HAP-1 (cell line): ENCODE measurements around the gene TM9SF4.
A peak's percentile ranks its signal among the peaks of the same experiment; 100 is the strongest.

Experiments
- DNase-seq, 2 experiments: peaks; one replicate each; pipeline ENCODE4 v3.0.0-alpha.2; 2016 to 2020; ENCODE audit warnings: low spot score in 2 of 2
- H3K27me3 ChIP-seq: fragments of 250-450 bp; sonication (Bioruptor Pico); 2 replicates; pipeline ENCODE4 v1.5.1; 2020; ENCODE audit warnings: low read depth, mild to moderate bottlenecking, moderate library complexity
- H3K36me3 ChIP-seq: fragments of 250-450 bp; sonication (Bioruptor Pico); replicated peaks from 2 replicates; pipeline ENCODE4 v1.5.1; 2020; ENCODE audit warnings: mild to moderate bottlenecking
- H3K4me1 ChIP-seq: fragments of 250-450 bp; sonication (Bioruptor Pico); 2 replicates; pipeline ENCODE4 v1.5.1; 2020; ENCODE audit warnings: mild to moderate bottlenecking
- H3K4me3 ChIP-seq: fragments of 250-450 bp; sonication (Bioruptor Pico); 2 replicates; pipeline ENCODE4 v1.5.1; 2020; ENCODE audit warnings: mild to moderate bottlenecking, moderate library complexity
- H3K9me3 ChIP-seq: fragments of 250-450 bp; sonication (Bioruptor Pico); 2 replicates; pipeline ENCODE4 v1.5.1; 2020; ENCODE audit warnings: mild to moderate bottlenecking, moderate library complexity
- in situ Hi-C: fragments of 300-500 bp; cut with MboI; formaldehyde crosslinking; loops from 3 replicates; pipeline ENCODE4 v1.14.3; 2020; ENCODE audit warnings: low sequenced_read_pairs, inconsistent platforms, mixed read lengths

Gene TM9SF4

DNA sequence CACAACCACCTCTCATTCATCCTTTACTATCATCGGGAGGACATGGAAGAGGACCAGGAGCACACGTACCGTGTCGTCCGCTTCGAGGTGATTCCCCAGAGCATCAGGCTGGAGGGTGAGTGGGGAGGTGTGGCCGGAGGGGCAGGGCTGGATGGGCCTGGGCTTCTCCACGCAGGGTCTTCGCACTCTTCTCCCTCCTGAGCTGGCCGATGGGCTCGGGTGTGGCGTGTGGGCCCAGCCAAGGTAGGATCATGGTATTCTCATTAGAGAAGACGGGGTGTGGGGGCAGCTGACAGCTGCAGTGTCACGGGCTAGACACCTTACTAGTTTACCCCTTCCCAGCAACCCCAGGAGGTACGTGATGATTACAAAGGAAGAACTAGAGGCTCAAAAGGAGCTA, 33.5 kb downstream of the TM9SF4 start:
- peaks cover 78% of the 10 kb centered on the region for H3K36me3 ChIP-seq

DNA sequence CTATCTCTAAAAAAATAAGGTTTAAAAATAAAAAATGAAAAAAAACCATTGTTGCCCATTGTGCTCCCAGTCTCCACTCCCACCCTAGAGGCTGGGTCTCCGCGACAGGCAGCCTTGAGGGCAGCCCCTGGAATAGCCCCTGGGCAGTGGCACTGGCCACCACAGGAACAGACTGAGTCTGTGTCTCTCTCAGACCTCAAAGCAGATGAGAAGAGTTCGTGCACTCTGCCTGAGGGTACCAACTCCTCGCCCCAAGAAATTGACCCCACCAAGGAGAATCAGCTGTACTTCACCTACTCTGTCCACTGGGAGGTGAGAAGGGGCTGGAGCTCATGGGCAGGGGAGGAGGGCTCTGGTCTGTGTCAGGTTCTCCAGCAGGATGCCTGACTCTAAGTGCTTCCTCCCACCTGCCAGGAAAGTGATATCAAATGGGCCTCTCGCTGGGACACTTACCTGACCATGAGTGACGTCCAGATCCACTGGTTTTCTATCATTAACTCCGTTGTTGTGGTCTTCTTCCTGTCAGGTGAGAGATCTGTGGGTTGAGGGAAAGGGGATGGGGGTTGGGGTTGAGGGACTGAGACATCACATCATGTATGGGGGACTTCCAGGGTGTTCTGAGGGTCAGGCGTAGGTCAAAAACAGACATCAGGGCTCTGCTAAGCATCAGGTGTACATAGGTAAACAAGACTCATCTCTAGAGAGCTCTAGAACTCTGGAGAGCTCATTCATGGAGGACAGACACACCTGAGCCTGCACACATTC, 35.6 kb downstream of the TM9SF4 start:
- H3K9me3 ChIP-seq: no peaks in the 10 kb centered on the region
- in situ Hi-C loops: no loop called here
- H3K4me3 ChIP-seq: no peak overlapping the region

More for the DNA sequence above, 33.5 kb downstream of the TM9SF4 start:
- Histone ChIP-seq H3K4me3 (no peak overlapping the region), H3K9me3 (no peaks in the 10 kb centered on the region), H3K27me3 (no peaks in the 10 kb centered on the region), H3K4me1 (no peaks in the 10 kb centered on the region)
- DNase-seq: no peak
- in situ Hi-C loops: no loop called here

DNA sequence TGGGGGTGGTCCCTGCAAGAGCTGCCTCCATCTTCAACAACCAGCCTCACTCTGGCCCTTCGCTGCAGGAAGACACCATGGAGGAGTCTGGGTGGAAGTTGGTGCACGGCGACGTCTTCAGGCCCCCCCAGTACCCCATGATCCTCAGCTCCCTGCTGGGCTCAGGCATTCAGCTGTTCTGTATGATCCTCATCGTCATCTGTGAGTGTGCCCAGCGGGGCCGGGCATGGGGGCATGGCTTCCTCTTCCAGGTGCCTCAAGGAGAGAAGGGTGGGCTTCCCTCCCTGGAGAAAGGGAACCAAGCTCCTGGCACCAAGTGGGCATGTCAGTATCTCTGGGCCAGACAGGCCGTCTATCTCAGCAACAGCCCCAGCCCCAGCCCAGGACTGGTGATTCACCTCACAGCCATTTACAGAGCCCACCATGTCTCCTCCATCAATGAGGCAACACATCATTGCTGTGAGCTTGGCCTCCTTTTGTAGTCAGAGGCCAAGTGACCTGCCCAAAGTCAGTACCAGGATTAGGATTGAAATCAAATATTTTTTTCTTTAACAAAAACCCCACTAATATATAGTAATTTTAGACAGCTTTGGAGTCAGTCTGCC, 40.2 kb downstream of the TM9SF4 start:
- Histone ChIP-seq H3K4me1 (no peaks in the 10 kb centered on the region), H3K27me3 (no peaks in the 10 kb centered on the region), H3K4me3 (no peak overlapping the region), H3K9me3 (no peaks in the 10 kb centered on the region), H3K36me3 (peaks cover 74% of the 10 kb centered on the region)
- DNase-seq: no peak
- in situ Hi-C loops: no loop called here

More for the DNA sequence above, 35.6 kb downstream of the TM9SF4 start:
- no peaks in the 10 kb centered on the region for H3K27me3 ChIP-seq
- no peaks in the 10 kb centered on the region for H3K4me1 ChIP-seq
- DNase-seq: no peak
- H3K36me3 ChIP-seq: peaks cover 76% of the 10 kb centered on the region

DNA sequence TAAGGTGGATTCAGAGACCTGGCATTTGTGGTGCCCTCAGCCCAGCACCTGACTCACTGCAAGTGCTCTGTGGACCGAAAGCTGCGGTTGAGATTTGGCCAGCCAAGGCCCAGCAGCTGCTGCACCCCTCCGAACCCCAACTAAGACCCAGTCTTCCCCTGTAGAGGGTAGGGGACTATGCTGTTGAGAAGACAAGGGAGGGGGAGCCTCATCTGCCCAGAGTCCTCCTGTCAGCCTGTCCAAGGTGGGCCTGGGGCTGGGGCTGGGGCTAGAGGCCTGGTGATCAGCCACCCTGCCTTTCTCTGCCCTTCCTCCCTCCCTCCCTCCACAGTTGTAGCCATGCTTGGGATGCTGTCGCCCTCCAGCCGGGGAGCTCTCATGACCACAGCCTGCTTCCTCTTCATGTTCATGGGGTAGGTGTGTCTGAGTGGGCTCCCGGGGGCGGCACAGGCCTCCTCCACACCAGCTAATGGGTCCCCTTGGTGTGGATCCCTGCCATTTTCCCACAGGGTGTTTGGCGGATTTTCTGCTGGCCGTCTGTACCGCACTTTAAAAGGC, 40.9 kb downstream of the TM9SF4 start:
- Histone ChIP-seq H3K27me3 (no peaks in the 10 kb centered on the region), H3K4me1 (no peaks in the 10 kb centered on the region), H3K9me3 (no peaks in the 10 kb centered on the region), H3K4me3 (no peak overlapping the region), H3K36me3 (peaks cover 70% of the 10 kb centered on the region)
- DNase-seq: no peak
- in situ Hi-C loops: no loop called here

DNA sequence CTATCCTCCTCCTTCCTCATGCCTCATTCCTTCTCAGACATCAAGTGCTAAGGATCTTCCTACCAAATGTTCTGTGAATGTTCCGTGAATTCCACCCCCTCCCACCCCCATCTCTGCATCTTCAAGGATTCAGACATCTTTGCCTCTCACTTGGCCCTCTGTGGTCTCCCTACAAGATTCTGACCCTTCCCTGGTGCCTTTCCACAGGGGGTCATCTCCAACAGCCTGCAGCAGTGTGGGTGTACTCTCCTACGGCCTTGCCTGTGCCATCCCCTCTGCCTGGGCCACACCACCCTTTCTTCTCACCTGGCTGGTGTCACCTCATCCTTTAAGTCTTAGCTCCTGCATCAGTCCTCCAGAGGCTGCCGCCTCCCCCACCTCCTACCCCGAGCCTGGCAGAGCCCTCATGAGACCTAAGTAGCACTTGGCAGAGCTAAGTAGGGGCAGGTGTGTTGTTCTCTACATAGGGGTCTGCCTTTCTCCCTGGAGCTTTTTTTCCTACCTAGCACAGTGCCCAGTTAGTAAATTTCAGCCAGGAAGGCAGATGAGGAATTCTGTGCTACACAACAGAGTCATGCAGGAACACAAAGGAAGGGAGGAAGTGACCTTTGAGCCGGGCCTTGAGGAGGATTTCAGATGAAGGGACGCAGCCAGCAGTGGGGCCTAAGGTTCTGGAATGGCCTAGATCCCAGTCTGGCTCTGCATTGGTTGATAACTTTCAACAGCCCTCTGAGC, 43.1 kb downstream of the TM9SF4 start:
- Histone ChIP-seq H3K27me3 (no peaks in the 10 kb centered on the region), H3K4me3 (no peak overlapping the region), H3K9me3 (no peaks in the 10 kb centered on the region), H3K36me3 (peaks cover 70% of the 10 kb centered on the region), H3K4me1 (no peaks in the 10 kb centered on the region)
- in situ Hi-C loops: no loop called here
- DNase-seq: no peak

DNA sequence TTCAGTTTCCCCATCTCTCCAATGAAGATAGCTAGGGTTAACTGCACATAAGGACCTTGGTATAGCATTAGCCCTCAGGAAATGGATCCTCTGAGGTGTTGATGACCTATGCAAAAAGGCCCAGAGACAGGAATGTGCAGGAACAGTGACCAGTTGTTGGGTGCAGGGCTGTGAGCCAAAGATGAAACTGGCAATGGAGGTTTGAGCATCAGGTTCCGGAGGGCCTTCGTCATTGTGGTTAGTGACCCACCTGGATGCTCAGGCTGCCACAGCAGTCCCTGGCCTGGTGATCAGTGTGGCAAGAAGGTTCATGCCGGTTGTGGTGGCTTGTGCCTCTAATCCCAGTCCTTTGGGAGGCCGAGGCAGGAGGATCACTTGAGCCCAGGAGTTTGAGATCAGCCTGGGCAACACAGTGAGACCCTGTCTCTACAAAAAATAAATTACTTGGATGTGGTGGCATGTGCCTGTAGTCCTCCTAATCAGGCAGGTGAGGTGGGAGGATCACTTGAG, 43.7 kb downstream of the TM9SF4 start:
- H3K4me3 ChIP-seq: no peak overlapping the region
- in situ Hi-C loops: no loop called here
- H3K27me3 ChIP-seq: no peaks in the 10 kb centered on the region
- no peak for DNase-seq
- H3K9me3 ChIP-seq: no peaks in the 10 kb centered on the region
- peaks cover 71% of the 10 kb centered on the region for H3K36me3 ChIP-seq
- H3K4me1 ChIP-seq: no peaks in the 10 kb centered on the region

DNA sequence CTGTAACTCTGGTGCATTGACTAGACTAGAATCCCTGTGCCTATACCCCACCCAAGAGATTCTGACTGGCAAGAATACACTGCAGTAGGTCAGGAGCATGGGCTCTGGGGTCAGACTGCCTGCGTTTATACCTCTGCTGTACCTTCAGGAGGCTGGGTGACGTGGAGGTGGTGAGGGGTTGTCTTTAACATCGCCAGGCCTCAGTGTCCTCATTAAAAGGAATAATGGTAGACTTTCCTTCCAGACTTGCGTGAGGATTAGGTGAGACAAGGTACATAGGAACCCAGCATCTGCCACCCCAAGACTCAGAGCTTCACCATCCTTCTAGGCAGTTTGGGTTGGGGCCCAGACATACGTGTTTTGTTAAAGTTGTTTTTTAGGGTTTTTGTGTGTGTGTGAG, 44.3 kb downstream of the TM9SF4 start:
- in situ Hi-C loops: no loop called here
- Histone ChIP-seq H3K4me3 (no peak overlapping the region), H3K9me3 (no peaks in the 10 kb centered on the region), H3K36me3 (peaks cover 76% of the 10 kb centered on the region), H3K4me1 (no peaks in the 10 kb centered on the region), H3K27me3 (no peaks in the 10 kb centered on the region)
- no peak for DNase-seq

DNA sequence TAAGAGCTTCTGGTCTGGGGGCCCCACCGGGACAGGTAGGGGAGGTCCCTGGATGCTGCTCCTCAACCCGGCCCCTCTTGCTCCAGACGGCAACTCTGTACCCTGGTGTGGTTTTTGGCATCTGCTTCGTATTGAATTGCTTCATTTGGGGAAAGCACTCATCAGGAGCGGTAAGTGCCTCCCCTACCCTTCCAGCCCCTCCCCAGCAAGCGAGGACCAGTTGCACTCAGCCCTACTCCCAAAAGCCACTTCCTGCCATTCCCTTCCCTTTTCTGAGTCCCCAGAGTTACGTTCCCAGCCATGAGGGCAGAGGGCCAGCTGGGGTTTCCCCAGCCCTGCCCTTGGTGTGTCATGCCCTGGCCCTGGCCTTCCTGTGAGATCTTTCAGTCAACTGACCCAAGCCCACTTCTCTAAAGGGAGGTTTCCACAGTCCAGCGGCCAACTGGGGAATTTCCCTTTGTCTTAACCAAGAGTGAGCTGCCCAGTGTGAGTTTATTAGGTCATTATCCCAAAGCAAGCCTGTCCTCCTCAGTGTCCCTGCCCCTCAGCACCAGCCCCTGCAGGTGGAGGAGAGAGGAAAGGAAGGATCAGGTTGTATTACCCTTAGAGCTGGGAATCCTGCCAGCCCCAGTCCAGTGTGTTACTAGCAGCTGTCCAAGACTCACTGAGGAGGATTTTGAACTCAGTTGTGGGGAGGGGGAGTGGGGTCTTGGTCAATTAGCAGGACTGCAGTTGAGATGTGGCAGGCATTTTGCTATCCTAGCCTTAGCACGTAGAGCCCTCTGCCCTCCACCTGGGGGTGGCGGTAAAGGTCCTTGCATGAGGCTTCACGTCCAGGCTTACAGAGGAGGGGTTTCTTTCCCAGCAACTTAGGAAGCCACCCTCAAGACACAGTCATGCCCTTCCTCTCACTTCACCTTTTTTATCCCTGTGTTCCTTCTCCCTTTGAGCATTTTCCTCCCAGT, 45.8 kb downstream of the TM9SF4 start:
- Histone ChIP-seq H3K4me3 (no peak overlapping the region), H3K4me1 (no peaks in the 10 kb centered on the region), H3K9me3 (no peaks in the 10 kb centered on the region), H3K27me3 (no peaks in the 10 kb centered on the region), H3K36me3 (peaks cover 79% of the 10 kb centered on the region)
- peak in 1 of 2 experiments; percentile 48 for DNase-seq
- in situ Hi-C loops: no loop called here

DNA sequence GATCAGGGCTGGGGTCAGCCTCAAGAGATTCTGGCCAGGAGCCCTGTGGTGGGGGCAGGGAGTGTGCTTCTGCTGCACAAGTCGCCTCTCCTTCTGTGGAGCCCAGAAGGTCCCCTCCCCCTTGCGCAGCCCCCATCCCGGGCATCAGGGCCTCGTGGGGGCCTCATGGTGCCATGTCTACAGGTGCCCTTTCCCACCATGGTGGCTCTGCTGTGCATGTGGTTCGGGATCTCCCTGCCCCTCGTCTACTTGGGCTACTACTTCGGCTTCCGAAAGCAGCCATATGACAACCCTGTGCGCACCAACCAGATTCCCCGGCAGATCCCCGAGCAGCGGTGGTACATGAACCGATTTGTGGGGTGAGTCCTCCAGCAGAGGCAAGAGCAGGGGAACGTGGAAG, 48.1 kb downstream of the TM9SF4 start:
- H3K4me3 ChIP-seq: no peak overlapping the region
- DNase-seq: no peak
- H3K9me3 ChIP-seq: no peaks in the 10 kb centered on the region
- H3K4me1 ChIP-seq: no peaks in the 10 kb centered on the region
- in situ Hi-C loops: no loop called here
- no peaks in the 10 kb centered on the region for H3K27me3 ChIP-seq
- peaks cover 77% of the 10 kb centered on the region for H3K36me3 ChIP-seq

DNA sequence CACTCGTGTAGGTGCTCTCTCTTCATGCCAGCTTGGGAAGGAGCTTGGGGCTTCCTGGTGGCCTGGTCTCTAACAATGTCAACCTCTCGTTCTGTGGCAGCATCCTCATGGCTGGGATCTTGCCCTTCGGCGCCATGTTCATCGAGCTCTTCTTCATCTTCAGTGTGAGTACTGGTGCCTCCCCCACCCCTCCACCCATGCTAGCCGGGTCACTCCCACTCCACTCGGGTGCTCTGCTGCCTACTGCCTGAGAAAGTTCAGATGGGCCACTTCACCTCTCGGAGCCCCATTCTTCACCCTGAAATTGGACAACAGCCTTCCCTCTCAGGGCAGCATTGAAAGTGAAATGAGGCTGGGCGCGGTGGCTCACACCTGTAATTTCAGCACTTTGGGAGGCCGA, 48.8 kb downstream of the TM9SF4 start:
- H3K27me3 ChIP-seq: no peaks in the 10 kb centered on the region
- H3K4me3 ChIP-seq: no peak overlapping the region
- peaks cover 72% of the 10 kb centered on the region for H3K36me3 ChIP-seq
- no peaks in the 10 kb centered on the region for H3K4me1 ChIP-seq
- DNase-seq: no peak
- no peaks in the 10 kb centered on the region for H3K9me3 ChIP-seq
- in situ Hi-C loops: no loop called here

DNA sequence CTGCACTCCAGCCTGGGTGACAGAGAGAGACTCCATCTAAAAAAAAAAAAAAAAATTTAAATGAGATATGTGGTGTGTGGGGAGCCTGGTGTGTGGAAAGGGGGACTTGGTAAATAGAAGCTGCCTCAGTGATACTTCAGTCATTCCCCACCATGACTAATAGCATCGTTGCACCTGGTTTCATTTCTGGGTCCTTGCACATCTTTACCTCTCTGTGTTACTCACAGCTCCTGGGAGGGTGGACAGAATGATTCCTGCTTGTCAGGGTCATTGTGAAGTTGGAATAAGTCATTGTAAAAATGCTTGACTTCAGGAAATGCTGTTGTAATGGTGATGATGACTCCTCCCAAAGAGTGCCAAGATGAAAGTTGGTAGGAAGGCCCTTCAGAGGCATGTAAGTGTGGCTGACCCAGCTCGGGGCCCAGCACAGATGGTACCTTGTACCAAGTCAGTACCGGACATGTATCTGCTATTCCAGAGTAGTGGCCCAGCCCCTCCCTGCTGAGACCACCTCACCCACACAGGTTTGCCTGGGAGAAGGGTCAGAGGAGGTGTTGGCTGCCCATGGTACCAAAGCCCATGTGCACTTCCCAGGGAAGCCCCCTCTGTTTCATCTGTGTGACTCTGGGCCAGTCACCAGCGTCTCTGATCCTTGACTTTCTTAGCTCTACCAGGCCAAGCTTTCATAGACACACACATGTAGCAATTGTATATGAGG, 49.6 kb downstream of the TM9SF4 start:
- H3K27me3 ChIP-seq: no peaks in the 10 kb centered on the region
- no peaks in the 10 kb centered on the region for H3K4me1 ChIP-seq
- no peaks in the 10 kb centered on the region for H3K9me3 ChIP-seq
- peaks cover 64% of the 10 kb centered on the region for H3K36me3 ChIP-seq
- H3K4me3 ChIP-seq: no peak overlapping the region
- DNase-seq: no peak
- in situ Hi-C loops: no loop called here

DNA sequence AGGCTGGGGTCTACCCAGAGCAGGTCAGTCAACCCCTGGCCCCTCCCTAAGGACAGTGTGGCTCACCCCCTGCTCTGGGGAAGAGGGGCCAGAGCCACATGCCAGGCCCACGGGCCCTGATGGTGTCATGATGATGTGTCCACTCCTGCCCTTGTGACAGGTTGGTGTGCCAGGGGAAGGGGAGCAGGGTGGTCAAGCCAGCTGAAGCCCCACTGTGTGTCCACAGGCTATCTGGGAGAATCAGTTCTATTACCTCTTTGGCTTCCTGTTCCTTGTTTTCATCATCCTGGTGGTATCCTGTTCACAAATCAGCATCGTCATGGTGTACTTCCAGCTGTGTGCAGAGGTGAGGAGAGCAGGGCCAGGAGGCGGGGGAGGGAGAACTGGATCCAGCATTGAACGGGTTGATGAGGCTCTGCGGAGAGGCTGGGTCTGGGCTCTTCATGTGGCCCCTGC, 50.3 kb downstream of the TM9SF4 start:
- Histone ChIP-seq H3K4me1 (no peaks in the 10 kb centered on the region), H3K9me3 (no peaks in the 10 kb centered on the region), H3K27me3 (no peaks in the 10 kb centered on the region), H3K4me3 (no peak overlapping the region), H3K36me3 (peaks cover 70% of the 10 kb centered on the region)
- in situ Hi-C loops: no loop called here
- DNase-seq: no peak
